ENCODE data around the gene NRSN2. TPM values are rescaled to one million over a fixed set of nuclear protein-coding genes. Genes with fewer than 3 reads are reported as not detected.
"Not testable (repeated sequence)": the region's sequence is repeated elsewhere in the genome, so short reads cannot be mapped to it uniquely, and the experiment has no call there.

NRSN2 gene
- total RNA-seq, 2 experiments from 2014 or later, result 10.6 to 11.6 TPM

- POLR2A ChIA-PET, result no interaction called here
- CTCF ChIA-PET, result interaction anchor here (0.6 to 1.1 kb wide), 2 partner anchors 27 to 140 kb away, joined by 3 read pairs; no protein-coding TSS in a partner anchor
These were observed 37.0 kb downstream of the NRSN2 start for GRCh38 chr20:383889-384288.

DNA sequence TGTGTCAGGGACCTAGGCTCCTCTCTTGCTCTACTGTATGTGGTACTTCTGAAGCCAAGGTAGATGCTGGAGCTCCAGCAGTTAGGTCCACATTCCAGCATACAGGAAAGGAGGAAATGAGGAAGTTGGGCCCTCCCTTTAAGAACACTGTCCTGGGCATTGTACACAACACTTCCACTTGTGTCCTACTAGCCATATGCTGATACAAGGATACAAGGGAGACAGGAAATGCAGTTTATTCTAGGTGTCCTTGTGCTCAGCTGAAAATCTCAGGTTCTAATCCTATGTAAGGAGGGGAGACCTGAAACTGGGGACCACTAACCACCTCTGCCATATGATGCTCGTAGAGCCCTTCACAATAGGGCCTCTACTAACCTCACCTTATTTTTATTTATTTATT, 37.8 kb downstream of the NRSN2 start:
- ChIA-PET POLR2A (no interaction called here), CTCF (interaction anchor here (1.1 to 1.6 kb wide), 2 partner anchors 18 to 26 kb away, joined by 3 read pairs; no protein-coding TSS in a partner anchor)

DNA sequence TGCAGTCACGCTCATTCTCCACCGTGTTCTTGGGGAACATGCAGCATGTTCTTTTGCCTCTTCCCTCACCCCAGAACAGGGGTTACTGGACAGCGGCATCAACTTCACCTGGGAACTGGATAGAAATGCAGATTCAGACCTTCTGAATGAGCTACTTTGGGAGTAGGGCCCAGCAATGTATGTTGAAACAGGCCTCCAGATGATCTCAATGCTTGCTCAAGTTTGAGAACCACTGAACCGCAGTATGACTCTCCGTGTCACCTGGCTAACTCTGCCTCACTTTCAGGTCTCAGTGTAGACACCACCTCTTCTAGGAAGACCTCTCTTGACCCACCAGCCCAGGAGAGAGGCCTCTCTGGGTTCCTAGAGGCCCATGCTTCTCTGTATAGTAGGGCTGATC, 38.5 kb downstream of the NRSN2 start:
- POLR2A ChIA-PET, result no interaction called here
- CTCF ChIA-PET, result interaction anchor here (1.2 to 1.6 kb wide), 2 partner anchors 11 to 18 kb away, joined by 3 read pairs; no protein-coding TSS in a partner anchor

- POLR2A ChIA-PET, result not testable (repeated sequence)
- CTCF ChIA-PET, result interaction anchor here (1.2 kb wide), 1 partner anchor 10 kb away, joined by 3 read pairs; no protein-coding TSS in a partner anchor
These were observed 39.7 kb downstream of the NRSN2 start for GRCh38 chr20:386634-387033.

DNA sequence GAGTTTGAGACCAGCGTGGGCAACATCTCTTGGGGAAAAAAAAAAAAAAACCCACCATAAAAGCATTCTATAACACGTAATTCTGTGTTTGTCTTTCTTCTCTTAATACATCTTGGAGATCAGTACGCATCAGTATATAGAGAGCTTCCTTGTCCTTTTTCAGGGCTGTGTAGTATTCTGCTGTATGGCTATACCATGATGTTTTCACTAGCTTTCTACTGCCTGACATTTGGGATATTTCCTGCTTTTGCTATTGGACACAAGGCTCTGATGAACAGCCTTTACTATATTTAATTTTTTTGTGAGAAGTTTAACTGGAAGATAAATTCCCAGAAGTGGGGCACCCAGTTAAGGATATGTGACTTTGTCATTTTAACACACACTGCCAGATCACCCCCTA, 40.6 kb downstream of the NRSN2 start:
- CTCF ChIA-PET, result no interaction called here
- POLR2A ChIA-PET, result no interaction called here

DNA sequence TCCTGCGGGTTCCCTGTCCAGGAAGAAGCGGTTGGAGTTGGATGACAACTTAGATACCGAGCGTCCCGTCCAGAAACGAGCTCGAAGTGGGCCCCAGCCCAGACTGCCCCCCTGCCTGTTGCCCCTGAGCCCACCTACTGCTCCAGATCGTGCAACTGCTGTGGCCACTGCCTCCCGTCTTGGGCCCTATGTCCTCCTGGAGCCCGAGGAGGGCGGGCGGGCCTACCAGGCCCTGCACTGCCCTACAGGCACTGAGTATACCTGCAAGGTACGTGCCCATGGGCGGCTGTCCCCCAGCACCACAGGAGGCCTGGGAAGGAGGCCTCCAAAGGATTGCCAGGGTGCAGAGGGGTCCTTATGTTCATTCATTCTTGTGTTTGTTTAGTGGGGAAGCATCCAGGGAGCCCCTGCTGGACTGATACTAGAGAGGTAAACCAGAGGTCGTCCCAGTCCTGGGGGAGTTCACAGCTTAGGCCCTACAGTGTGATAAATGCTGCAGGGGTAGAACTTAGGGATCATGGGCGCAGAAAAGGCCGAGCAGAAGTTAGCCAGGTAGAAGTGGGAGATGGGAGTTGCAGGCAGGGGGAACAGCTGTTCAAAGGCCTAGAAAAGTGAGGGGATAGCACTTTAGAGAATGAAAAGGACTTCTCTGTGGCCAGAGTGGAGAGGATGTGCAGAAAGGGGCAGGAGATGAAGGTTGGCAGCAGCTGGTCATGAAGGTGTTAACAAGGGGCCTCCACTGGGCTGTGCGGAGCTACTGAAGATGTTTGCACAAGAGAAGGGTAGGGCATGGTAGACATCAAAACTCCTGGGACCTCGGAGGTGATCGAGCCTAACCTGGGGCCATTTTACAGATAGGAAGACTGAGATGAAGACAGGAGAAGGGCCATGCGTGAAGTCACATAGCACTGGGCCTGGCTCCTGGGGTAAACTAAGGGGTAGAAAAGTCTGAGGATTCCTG, 41.4 kb downstream of the NRSN2 start:
- ChIA-PET CTCF (interaction anchor here (0.8 kb wide), 1 partner anchor 9 kb away, joined by 3 read pairs; no protein-coding TSS in a partner anchor), POLR2A (interaction anchor here (0.6 kb wide), 1 partner anchor 131 kb away, joined by 4 read pairs; no protein-coding TSS in a partner anchor)

GRCh38 chr20:389220-389619, 42.3 kb downstream of the NRSN2 start:
- ChIA-PET CTCF (no interaction called here), POLR2A (no interaction called here)

GRCh38 chr20:391041-391711, 44.3 kb downstream of the NRSN2 start:
- POLR2A ChIA-PET, result interaction anchor here (0.5 to 1.2 kb wide), 2 partner anchors 10 to 54 kb away, joined by 6 to 8 read pairs; partner anchors contain the start of gene TRIB3
- CTCF ChIA-PET, result no interaction called here

- POLR2A ChIA-PET, result not testable (repeated sequence)
- CTCF ChIA-PET, result interaction anchor here (1.2 kb wide), 1 partner anchor 10 kb away, joined by 6 read pairs; no protein-coding TSS in a partner anchor
These were observed 46.4 kb downstream of the NRSN2 start for GRCh38 chr20:393296-393695.

GRCh38 chr20:396252-396618, 49.3 kb downstream of the NRSN2 start:
- POLR2A ChIA-PET, result no interaction called here
- CTCF ChIA-PET, result interaction anchor here (0.6 to 1.2 kb wide), 4 partner anchors 10 to 220 kb away, joined by 3 to 4 read pairs (median 3); no protein-coding TSS in a partner anchor

GRCh38 chr20:396619-397431, 49.9 kb downstream of the NRSN2 start:
- ChIA-PET CTCF (interaction anchor here (0.7 to 1.2 kb wide), 3 partner anchors 8 to 42 kb away, joined by 3 read pairs; no protein-coding TSS in a partner anchor), POLR2A (no interaction called here)

GRCh38 chr20:397432-398237, 50.7 kb downstream of the NRSN2 start:
- ChIA-PET CTCF (interaction anchor here (0.6 to 1.4 kb wide), 4 partner anchors 9 to 173 kb away, joined by 3 to 5 read pairs (median 3); no protein-coding TSS in a partner anchor), POLR2A (no interaction called here)

DNA sequence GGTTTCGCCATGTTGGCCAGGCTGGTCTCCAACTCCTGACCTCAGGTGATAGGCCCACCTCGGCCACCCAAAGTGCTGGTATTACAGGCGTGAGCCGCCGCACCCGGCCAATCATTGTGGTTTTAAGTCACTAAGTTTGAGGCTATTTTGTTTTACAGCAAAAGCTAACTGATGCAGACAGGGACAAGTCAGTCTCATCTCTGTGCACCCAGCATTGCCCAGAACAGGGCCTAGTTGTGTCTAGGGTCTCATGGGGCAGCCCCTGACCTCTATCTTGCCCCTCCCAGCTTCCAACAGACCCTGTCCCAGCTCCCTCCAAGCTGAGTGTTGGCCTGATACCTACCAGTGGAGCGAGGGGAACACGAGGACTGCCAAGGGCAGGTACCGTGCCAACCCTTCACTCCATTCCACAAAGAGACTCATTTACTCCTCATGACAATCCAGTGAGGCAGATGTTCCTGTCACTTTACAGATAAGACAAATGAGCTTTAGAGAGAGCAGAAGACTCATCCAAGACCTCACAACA, 52.3 kb downstream of the NRSN2 start:
- ChIA-PET CTCF (interaction anchor here (0.9 to 1.6 kb wide), 3 partner anchors 45 to 79 kb away, joined by 3 read pairs; no protein-coding TSS in a partner anchor), POLR2A (no interaction called here)

- ChIA-PET CTCF (no interaction called here), POLR2A (no interaction called here)
These were observed 53.2 kb downstream of the NRSN2 start for GRCh38 chr20:400128-400453.

GRCh38 chr20:400454-401275, 53.8 kb downstream of the NRSN2 start:
- CTCF ChIA-PET, result interaction anchor here (0.6 kb wide), 1 partner anchor 35 kb away, joined by 3 read pairs; no protein-coding TSS in a partner anchor
- POLR2A ChIA-PET, result no interaction called here

DNA sequence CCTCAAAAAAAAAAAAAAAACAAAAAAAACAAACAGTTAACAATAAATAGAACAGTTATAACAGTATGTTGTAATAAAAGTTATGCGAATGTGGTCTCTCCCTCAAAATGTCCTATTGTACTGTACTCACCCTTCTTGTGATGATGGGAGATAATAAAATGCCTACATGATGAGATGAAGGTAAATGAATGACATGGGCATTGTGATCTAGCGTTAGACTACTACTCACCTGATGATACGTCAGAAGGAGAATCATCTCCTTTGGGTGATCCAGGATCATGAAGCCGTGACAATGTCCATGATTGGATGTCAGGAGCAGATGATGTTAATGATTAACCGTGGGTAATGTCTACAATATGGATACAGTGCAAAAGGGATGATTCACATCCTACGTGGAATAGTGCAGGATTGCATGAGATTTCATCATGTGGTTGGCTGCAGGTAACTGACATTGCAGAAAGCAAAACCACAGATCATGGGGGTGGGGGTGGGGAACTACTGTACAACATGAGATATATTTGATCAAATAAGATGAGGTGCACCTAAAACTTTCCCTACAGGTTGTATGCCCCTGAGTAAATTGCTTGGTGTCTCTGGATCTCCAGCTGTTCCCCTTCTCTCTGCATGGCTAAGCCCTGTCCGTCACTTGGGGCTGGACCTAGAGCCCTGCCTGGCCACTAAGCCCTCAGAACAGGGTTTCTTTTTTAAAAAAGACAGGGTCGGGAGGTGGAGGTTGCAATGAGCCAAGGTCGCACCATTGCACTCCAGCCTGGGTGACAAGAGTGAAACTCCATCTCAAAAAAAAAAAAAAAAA, 55.0 kb downstream of the NRSN2 start:
- POLR2A ChIA-PET, result no interaction called here
- CTCF ChIA-PET, result interaction anchor here (0.7 to 1.6 kb wide), 4 partner anchors 8 to 105 kb away, joined by 3 to 6 read pairs (median 4); no protein-coding TSS in a partner anchor

Measured in activated CD8-positive, alpha-beta memory T cell treated with anti-CD3 and anti-CD28 coated beads for 36 hours (primary cell).